Globus pallidus (tissue), 1 donor: Measurements from ENCODE around the gene RPL7L1.
"Not testable (repeated sequence)": the region's sequence is repeated elsewhere in the genome, so short reads cannot be mapped to it uniquely, and the experiment has no call there.

Experiments used
- DNase-seq: peaks from one replicate; pipeline ENCODE4 v3.0.0-alpha.2; 2015; ENCODE audit warnings: low spot score

Gene RPL7L1

DNA sequence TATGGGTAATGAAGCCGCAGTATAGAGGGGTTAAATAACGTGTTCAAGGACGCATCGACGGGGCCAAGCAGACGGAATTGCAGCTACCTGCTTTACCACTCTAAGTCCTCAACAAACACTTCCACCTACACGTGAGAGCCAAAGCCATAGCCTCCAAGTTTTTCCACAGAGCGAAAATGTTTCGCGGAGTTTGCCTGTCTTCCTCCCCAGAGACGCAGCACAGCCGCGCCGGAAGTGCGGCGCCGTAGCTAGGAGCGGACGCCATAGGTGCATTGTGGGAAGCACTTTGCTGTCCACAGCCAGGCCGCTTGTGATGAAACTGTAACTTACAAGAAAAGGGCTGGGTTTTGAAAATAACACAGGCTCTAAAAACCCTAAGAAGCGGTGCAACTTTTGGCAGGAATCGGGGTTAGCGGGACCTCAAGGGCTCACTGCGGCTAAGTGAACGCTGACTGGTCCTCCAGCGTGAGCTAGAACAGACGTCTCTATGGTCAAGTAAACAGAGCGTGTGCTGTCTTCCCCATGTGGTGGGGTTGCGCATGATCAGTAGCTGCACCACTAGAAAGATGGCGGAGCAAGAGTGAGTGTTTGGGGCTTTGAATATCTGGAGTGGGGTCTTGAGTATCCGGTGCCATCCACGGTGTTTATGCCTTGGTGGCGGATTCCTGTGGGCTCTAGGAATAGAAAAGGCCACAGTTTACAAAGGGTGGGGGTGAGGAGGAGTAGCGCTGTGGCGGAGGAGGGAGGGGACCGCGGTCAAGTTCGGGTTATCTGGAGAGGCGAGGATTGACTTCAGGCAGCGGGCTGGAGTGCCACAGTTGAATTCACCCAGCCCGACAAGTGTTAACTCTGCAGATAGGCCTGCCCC is at the start of gene RPL7L1:
Gene RPL7L1 (plus strand): TSS at position 245 of the 868 bp plus-strand sequence. CDS start 295 bp downstream, at position 540.
- peak; percentile 93 for DNase-seq

DNA sequence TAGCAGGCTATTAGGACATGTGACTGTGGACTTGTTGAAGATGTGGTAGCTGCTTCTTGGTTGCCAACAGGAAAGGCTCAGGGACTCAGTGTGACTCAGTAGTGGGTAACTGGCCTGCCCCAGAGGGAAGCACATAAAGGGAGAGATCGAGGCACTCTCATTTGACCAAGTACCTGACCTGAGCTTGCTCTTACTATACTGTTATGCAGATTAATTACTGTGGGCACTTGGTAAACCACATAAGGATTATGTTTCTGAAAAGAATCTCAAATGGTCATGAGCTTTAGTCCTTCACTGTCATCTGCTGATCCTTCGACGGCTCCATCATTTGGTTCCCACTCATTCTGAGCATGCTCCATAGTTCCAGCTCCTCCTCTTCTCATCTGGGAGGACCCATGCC is 48.2 kb upstream of the RPL7L1 start:
- no peak for DNase-seq

DNA sequence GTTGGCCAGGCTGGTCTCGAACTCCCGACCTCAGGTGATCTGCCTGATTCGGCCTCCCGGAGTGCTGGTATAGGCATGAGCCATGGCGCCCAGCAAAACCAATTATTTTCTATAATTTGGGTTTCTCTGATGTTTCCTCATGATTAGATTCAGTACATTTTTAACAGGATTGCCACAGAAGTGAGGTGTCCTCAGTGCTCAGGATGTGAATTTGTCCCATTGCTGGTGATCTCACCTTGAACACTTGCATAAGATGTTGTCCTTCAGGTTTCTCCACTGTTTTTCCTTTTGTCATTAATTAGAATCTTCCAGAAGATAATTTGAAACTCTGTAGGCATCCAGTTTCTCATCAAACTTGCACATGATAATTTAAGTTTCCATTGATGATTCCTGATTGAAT is 45.4 kb upstream of the RPL7L1 start:
- no peak for DNase-seq

DNA sequence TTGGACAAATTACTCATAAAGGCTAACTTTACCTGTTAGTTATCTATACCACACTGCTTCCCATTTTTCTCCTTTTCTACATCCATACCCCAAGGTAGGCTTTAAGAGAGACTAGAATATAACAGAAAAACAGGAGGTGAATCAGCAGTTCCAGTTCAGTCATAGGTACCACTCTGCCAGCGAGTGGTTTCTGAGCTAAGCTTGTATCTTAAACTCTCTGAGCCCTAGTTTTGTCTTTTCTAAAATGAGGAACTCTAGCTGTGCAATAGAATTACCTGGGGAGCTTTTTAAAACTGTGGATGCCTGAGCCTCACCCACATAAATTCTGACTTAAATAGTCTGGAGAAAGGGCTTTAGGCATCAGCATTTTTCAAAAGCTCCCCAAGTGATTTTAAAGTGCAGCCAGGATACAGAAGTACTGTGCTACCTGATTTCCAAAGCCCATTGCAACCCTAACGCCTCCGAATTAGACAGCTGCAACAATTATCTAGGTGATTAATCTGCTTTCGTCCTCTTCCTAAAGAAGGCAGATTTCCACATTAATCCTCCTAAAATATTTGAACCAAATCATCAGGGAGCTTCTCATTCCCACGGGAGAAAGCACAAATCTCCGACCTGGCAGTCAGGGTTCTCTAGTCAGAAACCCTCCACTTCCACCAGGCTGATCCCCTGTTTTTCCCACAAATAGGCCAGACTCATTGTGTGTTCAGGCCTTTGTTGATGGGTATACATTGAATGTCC is 37.4 kb upstream of the RPL7L1 start:
- DNase-seq = no peak

DNA sequence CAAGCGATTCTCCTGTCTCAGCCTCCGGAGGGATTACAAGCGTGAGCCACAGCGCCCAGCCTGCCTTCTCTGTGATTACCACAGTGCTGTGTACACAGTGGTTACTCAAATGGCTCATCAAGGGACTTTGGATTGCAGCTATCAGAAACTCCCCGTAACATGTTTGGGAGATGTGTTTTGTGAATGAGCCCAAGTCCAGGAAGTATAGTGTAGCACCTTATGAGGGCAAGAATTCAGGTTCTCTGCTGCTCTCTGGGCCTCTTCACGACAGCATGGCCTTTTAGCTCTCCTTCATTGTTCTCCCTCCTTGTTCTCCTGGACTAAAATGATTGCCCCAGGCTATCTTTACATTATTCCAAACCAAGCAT is 34.1 kb upstream of the RPL7L1 start:
- no peak for DNase-seq

DNA sequence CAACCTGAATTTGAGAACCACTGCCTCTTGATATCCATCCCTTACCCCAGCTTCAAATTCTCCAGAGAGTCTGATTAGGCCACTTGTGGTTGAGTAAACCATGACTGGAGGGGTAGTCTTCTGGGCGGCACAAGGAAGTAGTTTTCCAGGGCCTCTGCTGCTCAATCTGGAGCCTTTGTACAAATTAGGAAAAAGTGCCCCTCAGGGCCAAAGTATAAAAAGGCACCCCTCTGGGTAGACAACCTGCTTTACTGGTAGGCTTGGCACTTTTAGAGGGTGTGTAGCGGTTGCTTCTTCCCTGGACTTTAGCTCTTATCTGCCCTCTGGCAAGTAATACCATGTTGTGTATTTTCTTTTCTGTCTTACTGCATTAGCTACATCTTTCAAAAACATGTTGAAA is 32.9 kb upstream of the RPL7L1 start:
- no peak for DNase-seq

DNA sequence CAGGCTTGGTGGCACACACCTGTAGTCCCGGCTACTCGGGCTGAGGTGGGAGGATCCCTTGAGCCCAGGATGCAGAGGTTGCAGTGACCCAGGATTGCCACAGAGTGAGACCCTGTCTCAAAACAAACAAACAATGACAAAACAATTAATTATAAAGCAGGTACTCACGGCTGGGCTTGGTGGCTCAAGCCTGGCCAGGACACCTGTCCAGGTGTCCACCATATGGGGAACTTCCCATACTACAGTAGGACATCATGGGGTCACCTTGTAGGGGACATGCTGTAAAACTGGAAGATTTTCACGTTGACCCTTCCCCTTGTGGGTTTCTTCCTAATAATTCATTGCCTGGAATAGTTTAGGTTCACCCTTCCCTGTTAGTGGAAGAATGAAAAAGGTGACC is 30.7 kb upstream of the RPL7L1 start:
- DNase-seq = no peak

DNA sequence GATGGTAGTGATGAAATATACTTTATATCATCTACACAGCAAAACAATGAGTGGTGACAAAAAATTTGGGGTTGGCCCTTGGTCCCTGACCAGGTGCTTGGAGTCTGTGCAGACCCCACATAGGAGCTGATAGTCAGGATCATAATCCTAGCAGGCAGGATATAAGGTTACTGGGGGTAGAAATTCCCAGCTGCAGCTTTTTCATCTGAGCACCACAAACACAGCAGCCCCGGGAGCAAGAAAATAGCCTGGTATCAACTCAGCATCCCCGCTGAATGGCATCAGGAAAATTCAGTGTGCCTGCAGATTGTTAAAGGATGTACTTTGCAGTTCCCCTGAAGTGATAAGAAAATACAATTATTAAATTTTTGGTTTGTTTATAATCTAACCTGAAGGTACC is 27.8 kb upstream of the RPL7L1 start:
- no peak for DNase-seq

DNA sequence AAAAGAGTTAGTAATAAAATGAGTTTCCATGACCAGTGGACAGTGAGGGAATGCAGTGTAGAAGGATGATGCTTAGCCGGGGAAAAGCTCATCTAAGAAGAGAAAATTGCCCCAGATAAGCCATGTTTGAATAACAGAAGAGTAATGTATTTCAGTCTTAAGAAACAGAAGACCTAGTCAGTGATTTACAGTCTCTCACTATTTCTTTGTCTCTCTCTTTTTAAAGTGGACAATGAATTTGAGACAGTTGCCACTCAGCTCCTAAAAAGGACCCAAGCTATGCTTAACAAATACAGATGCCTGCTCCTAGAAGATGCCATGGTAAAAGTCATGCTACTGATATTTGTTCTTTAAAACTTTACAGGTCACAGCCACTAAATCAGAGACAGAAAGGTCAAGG is 19.4 kb upstream of the RPL7L1 start:
- DNase-seq = no peak

DNA sequence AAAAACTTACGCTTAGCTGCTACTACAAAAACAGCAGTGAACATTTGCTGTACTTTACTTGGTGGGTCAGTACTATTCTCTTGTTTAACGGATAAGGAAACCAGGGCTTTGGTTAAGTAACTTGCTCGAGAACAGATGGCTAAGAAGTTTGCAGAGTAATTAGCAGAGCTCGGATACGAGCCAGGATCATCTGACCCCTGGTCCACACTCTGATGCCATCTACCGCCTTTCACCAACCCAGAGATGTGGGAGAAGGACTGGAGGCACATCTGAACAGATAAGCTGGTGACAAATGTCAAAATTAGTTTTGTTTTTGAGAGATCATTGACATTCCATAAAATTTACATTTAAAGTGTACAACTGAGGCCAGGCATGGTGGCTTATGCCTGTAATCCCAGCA is 18.9 kb upstream of the RPL7L1 start:
- DNase-seq = no peak

DNA sequence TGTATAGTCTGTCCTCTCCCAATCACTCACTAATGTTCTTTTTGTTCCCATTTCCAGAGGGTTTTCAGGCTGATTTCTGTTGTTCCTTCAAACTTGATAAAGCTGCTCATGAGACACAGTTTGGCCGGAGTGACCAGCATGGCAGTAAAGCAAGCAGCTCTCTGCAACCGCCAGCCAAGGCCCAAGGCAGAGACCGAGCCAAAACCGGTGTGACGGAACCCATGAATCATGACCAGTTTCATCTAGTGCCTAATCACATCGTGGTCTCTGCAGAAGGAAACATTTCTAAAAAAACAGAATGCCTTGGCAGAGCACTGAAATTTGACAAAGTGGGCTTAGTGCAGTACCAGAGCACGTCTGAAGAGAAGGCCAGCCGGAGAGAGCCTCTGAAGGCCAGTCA is 14.8 kb upstream of the RPL7L1 start:
- DNase-seq = no peak

DNA sequence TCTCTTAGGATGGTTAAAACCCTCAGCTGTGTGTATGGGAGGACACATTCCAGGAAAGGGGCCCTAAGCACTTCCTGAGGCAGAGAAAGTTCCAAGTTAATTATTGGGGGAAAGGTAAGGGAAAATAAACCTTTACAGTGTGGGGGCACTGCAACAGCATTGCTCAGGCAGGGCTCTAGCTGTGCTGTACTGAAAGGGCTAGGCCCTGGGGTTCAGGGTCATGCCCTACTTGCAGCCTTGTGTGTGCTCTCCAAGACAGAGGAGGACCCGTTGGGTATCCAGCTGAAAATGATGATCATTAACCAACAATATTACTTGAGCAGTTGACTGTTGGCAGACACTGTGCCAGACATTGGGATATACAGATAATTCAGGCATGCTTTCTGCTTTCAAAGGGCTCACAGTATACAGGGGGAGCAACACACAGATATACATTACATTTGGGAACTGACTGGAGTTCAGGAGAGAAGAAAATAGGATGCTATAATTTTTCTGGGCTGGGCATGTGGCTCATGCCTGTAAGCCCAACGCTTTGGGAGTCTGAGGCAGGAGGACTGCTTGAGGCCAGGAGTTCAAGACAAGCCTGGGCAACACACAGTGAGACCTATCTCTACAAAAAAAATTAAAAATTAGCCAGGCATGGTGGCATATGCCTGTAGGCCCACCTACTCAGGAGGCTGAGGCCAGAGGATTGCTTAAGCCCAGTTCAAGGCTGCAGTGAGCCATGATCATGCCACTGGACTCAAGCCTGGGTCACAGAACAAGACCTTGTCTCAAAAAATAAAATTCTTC is 9.1 kb upstream of the RPL7L1 start:
- no peak for DNase-seq

DNA sequence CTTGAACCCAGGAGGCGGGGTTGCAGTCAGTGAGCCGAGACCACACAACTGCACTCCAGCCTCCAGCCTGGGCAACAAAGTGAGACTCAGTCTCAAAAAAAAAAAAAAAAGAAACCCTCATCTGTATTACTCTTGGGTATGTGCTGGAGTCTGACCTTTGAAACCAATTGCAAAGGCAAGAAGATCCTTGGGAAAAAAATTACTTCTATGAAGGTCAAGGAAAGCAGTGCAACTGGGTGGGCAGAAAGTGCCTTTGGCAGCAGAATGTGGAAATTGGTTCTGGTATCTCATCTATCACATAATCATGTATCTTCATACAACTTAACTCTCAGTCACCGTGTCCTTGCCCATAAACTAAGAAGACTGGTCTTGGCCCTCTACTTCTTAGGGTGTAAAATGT is 7.7 kb upstream of the RPL7L1 start:
- no peak for DNase-seq

DNA sequence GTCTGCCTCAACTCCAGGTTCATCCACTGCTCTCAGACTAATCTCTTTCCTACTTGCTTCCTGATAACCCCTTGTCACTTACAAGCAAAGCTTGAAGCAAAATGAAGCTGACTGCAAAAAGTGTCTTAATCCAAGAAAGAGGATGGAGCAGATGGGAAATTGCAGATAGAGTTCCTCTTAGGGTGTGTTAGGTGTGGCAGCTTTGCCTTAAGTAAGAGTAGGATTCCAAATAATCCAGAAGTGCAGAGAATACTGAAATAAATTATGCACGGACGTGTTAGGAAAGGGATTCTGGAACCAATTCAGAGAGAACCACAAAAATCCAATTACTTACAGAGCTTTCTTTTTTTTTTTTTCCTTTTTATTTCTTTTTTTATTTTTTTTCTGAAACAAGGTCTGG is 6.1 kb upstream of the RPL7L1 start:
- no peak for DNase-seq

DNA sequence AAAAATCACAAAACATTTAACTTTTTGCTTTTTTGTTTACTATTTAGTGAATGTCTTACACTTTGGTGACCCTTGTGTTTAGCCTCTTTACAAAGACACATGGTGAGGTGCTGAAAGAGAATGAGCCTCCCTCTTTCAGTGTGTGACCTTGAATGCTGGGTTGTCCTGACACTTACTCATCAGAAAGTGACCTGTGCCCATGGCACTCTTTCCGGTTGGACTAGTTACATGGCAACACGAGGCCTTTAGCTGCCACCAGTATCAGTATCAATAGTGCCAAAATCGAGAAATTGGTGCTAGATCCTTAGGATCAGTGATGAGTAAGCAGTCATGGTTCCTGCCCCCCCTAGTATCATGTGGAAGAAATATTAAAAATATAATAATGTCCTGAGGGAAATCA is 1.7 kb upstream of the RPL7L1 start:
- no peak for DNase-seq

DNA sequence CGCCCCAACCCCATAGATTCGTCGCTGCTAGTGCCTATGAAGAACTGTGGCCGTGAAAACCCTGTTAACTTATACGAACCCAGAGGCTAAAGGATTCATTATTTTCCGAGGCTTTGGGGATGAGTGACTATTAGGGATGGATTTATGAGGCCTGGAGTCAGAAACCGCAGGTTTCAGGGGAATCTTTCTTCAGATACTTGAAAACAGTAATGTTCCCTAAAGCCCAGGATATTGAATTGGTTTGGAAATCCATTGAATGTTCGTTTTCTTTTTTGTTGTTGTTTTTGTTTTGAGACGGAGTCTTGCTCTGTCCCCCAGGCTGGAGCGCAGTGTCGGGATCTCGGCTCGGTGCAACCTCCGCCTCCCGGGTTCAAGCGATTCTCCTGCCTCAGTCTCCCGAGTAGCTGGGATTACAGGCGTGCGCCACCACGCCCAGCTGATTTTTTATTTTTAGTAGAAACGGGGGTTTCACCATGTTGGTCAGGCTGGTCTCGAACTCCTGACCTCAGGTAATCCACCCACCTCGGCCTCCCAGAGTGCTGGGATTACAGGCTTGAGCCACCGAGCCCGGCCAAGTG is 913 bp downstream of the RPL7L1 start:
- not testable (repeated sequence) for DNase-seq

DNA sequence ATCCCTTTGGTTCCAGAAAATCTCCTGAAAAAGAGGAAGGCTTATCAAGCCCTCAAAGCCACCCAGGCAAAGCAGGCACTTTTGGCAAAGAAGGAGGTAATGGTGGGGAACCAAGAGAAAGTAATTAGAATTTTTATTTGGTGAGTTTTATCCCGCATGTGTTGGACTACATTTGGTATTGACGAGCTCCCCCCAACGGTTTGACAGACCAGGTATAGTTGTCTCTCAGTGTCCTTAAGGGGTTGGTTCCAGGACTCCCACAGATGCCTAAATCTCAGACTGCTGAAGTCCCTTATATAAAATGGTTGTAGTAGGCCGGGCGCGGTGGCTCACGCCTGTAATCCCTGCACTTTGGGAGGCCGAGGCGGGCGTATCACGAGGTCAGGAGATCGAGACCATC is 1.5 kb downstream of the RPL7L1 start:
- DNase-seq = not testable (repeated sequence)

DNA sequence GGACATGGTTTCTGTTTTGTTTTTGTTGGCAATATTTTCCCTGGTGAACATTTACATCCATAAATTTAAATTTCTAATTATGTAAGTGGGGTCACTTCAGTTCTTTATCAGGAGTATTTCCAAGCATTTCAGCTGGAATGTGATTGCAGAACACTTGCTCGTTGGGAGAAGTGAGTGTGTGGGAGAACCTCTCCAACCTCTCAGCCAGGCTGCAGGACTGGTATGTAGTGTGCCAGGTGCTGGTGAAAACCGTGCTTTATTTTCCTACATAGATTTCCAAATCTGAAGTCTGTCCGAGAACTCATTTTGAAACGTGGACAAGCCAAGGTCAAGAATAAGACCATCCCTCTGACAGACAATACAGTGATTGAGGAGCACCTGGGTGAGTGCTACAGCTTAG is 6.3 kb downstream of the RPL7L1 start:
- no peak for DNase-seq

DNA sequence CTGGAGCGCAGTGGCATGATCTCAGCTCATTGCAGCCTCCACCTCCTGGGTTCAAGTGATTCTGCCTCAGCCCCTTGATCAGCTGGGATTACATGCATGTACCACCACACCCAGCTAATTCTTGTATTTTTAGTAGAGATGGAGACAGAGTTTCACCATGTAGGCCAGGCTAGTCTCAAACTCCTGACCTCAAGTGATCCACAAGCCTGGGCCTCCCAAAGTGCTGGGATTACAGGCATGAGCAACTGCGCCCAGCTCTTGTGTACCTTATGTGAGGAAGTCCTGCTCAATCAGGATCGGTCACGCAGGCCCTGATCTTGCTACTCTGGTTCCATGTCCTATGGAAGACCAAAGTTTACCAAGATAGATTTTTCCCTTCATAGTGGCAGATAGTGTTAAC is 8.8 kb downstream of the RPL7L1 start:
- not testable (repeated sequence) for DNase-seq

DNA sequence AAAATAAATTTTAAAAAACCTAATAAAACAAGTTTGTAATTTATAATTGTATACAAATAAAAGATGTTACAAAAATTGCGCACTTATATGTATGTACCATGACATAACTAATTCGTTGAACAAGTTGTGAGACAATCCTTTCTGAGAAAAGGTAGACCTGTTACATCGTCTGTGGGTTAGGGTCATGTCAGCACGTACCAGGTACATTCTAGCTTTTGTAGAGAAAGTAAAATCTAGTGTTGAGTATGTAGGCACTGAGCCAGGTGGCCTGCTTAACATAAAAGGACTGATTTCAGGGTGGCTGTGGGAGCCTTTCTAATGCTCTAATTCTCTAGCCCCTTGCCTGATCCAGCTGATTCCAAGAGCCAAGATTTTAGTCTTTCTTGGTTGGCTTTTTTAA is 10.4 kb downstream of the RPL7L1 start:
- no peak for DNase-seq

DNA sequence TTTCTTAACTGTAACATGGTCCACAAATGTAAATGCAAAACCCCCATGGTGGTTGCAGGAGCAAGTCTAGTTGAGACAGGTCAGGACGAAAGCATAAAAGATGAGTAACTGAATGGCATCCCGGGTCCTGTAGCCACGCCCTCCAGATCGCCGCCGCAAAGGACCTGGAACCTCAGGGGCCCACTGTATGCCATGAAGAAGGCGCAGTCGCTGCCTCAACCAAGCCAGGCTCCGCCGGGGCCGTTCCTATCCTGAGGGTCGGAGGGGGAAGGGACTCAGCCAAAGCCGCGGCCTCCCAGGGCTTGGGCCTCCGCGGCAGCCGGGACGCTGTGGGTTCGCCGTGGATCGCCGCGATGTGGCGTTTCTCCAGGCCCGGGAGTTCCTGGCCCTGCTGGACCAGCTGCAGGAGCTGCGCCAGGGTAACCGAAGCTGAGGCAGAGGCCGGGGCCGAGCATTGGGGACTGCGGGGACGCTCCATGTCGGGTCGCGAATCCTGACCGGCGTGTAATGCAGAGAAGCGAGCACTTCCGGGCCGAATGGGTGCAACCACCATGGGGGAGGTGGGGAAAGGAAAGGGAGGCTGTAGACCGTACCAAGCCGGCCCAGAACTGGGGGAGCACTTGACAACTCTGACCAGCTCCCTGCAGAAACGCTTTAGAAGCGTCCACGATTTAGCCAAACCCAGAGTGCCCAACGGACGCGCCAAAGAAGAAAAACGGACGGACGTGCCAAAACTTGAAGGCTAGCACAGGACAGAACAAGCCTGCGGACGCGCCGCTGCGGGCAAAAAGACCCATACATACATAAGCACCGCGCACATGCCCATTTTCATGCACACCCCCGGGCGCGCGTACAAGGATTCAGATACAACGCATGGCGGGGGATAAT is 11.1 kb downstream of the RPL7L1 start:
- DNase-seq = peak; percentile 94
